Prostate gland (tissue), 2 donors: Measurements from ENCODE around the gene SPSB2. TPM values are rescaled to one million over a fixed set of nuclear protein-coding genes. Genes with fewer than 3 reads are reported as not detected.

ENCODE experiments used
- DNase-seq: peaks from one replicate; pipeline ENCODE4 v3.0.0-alpha.2; 2019; ENCODE audit warnings: low spot score
- H3K27ac ChIP-seq, 2 donors: fragments of 200-600 bp; sonication (generic); 2 replicates each; pipeline ENCODE4 v1.5.1; 2017 to 2019
- H3K27me3 ChIP-seq: fragments of 200-600 bp; sonication (generic); replicated peaks from 2 replicates; pipeline ENCODE4 v1.5.1; 2019; ENCODE audit not compliant: insufficient read depth
- H3K36me3 ChIP-seq, 2 donors: fragments of 200-600 bp; sonication (generic); 1 replicate in 1 of 2; 2 replicates in 1 of 2; pipeline versions ENCODE4 v1.5.1 to v1.8.1; 2017 to 2019
- H3K4me1 ChIP-seq: fragments of 200-600 bp; sonication (generic); replicated peaks from 2 replicates; pipeline ENCODE4 v1.5.1; 2019
- H3K4me3 ChIP-seq, 2 donors: fragments of 200-600 bp; sonication (generic); 2 replicates each; pipeline ENCODE4 v1.5.1; 2017 to 2019
- H3K9me3 ChIP-seq: fragments of 200-600 bp; sonication (generic); 2 replicates; pipeline ENCODE4 v1.5.1; 2017
- CTCF ChIP-seq, 4 experiments: fragments of 200-600 bp in 2 of 4; fragments of 450-650 bp in 2 of 4; sonication (generic) in 2 of 4; IDR thresholded peaks; 1 replicate in 3 of 4; 2 replicates in 1 of 4; pipeline ENCODE4 v1.5.1; 2016 to 2019; ENCODE audit warnings: antibody characterized with exemption in 4 of 4, mild to moderate bottlenecking in 2 of 4, moderate library complexity in 2 of 4
- POLR2A ChIP-seq: fragments of 450-650 bp; IDR thresholded peaks from one replicate; pipeline ENCODE4 v1.6.1; 2016; ENCODE audit warnings: antibody characterized with exemption, mild to moderate bottlenecking
- POLR2AphosphoS5 ChIP-seq: sonication (generic); formaldehyde crosslinking; IDR thresholded peaks from one replicate; pipeline ENCODE4 v1.6.1; 2017; ENCODE audit warnings: antibody characterized with exemption
- WGBS: methylation state at CpG from one replicate; pipeline ENCODE4 v1.1.5; 2018; 5-methylcytosine and 5-hydroxymethylcytosine counted together
- intact Hi-C: fragments of 100-400 bp; cut with DNase I; formaldehyde crosslinking; loops from one replicate; pipeline ENCODE4 v1.14.2; 2022
- total RNA-seq, 2 donors: library from RNA; depleted of rRNA; stranded (reverse); fragments of >200 nt; gene quantifications; one replicate each; pipeline ENCODE4 v1.1.0, GENCODE V29; 2016

Gene SPSB2
- total RNA-seq, 2 donors from 2014 or later: 12.7 to 23.5 TPM

- no peak overlapping the region for H3K27ac ChIP-seq
- no peak overlapping the region for H3K4me3 ChIP-seq
- intact Hi-C loops: no loop called here
- WGBS: 85% methylated on average over 4 of the region's 4 CpGs
- H3K36me3 ChIP-seq: no peaks in the 10 kb centered on the region
- no peaks in the 10 kb centered on the region for H3K27me3 ChIP-seq
- no peaks in the 10 kb centered on the region for H3K4me1 ChIP-seq
- no peak for DNase-seq
- no peaks in the 10 kb centered on the region for H3K9me3 ChIP-seq
- no peak for TF ChIP-seq POLR2A
- no peak for TF ChIP-seq POLR2AphosphoS5
- TF ChIP-seq CTCF (IDR thresholded peaks at IDR 0.05): no peak
Measured at GRCh38 chr12:6842075-6842474, 31.0 kb downstream of the SPSB2 start.

- Histone ChIP-seq H3K9me3 (no peaks in the 10 kb centered on the region), H3K27me3 (no peaks in the 10 kb centered on the region), H3K4me3 (no peak within 1 kb of the TSS), H3K27ac (no peak within 1 kb of the TSS), H3K4me1 (no peaks in the 10 kb centered on the region), H3K36me3 (no peaks in the 10 kb centered on the region)
- DNase-seq: no peak
- 60% methylated on average over 23 of the region's 24 CpGs for WGBS
- intact Hi-C loops: no loop called here
- TF ChIP-seq POLR2AphosphoS5: no peak
- TF ChIP-seq CTCF (IDR thresholded peaks at IDR 0.05): no peak
- no peak for TF ChIP-seq POLR2A
Measured at GRCh38 chr12:6840761-6841515, 32.2 kb downstream of the SPSB2 start, which contains the start of gene GNB3. Gene GNB3 (plus strand): TSS chr12:6840925. CDS start chr12:6841288, 363 bp downstream.

- Histone ChIP-seq H3K4me1 (no peaks in the 10 kb centered on the region), H3K27me3 (no peaks in the 10 kb centered on the region), H3K9me3 (no peaks in the 10 kb centered on the region), H3K27ac (no peak overlapping the region), H3K4me3 (no peak overlapping the region), H3K36me3 (no peaks in the 10 kb centered on the region)
- TF ChIP-seq POLR2AphosphoS5 (no peak), POLR2A (no peak), CTCF (IDR thresholded peaks at IDR 0.05) (no peak)
- intact Hi-C loops: no loop called here
- no peak for DNase-seq
- 75% methylated on average over 1 of the region's 1 CpG for WGBS
Measured at GRCh38 chr12:6840330-6840729, 32.8 kb downstream of the SPSB2 start.

- no peak overlapping the region for H3K4me3 ChIP-seq
- H3K9me3 ChIP-seq: no peaks in the 10 kb centered on the region
- no peaks in the 10 kb centered on the region for H3K36me3 ChIP-seq
- TF ChIP-seq POLR2A (no peak), CTCF (IDR thresholded peaks at IDR 0.05) (no peak), POLR2AphosphoS5 (no peak)
- H3K4me1 ChIP-seq: no peaks in the 10 kb centered on the region
- no peaks in the 10 kb centered on the region for H3K27me3 ChIP-seq
- no peak overlapping the region for H3K27ac ChIP-seq
- intact Hi-C loops: no loop called here
- no peak for DNase-seq
- WGBS: 68% methylated on average over 10 of the region's 10 CpGs
Measured at GRCh38 chr12:6839482-6840201, 33.5 kb downstream of the SPSB2 start.
